Measurements from ENCODE around the gene CACNA2D3.

The CACNA2D3 gene

DNA sequence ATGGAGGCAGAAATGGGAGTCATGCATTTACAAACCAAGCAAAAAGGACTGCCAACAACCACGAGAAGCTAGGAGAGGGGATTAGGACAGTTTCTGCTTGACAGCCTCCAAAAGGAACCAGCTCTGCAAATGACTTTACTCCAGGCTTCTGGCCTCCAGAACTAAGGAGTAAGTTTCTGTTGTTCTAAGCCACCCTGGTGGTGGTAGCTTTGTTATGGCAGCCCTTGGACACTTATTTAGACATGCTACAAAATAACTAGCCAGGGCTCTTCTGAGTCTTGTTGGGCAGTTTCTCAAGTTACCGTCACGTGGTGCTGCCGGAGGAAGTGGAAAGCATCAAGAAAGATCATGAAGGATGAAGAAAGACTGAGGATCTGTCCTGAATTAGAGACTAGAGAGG lies 419.0 kb downstream of the CACNA2D3 start:
- no peak for DNase-seq

GRCh38 chr3:54543446-54543845 lies 421.1 kb downstream of the CACNA2D3 start:
- no peak for DNase-seq

- no peak for DNase-seq
Measured at GRCh38 chr3:54547051-54547450, 424.7 kb downstream of the CACNA2D3 start.

DNA sequence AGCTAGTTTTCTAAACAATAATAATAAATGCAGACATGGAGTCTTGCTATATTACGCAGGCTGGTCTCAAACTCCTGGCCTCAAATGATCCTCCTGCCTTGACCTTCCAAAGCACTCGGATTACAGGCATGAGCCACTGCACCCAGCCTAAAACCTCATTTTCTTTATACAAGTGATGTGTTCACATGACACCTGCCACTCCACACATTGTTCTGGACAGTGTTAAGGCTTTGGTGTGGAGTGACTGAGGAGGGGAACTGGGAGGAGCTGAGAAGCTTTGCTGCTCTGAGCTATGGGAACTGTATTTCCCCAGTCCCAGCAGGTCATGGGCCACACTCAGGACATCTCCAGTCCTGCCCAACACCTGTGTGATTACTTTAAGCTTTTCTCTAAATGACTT lies 425.5 kb downstream of the CACNA2D3 start:
- no peak for DNase-seq

DNA sequence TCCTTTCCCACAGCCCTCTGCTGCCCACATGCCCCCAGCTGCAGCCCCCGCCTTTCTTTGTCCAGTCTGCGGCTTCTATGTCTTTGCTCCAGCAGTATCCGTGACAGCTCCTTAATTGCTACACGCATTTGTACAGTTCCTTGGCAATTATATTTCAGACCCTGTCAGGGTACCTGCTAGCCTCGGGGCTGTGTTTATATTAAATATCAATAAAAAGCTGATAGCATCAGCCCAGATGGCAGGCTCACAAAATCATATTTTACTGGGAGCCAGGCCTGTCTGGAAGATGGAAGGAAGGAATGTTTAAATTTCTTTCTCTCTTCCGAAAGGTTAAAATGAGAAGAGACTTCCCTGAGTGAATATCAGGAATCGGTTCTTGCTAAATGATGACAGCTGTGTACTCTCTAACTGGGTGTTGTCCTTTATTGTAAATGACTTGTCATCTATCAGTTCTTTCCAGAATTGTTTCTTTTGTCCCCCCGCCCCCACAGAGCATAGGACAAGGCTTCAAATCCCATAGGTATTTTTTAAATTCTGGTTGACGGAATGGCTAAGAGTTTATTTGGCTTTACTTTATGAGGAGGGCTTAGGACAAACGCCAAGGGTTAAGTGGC lies 427.4 kb downstream of the CACNA2D3 start:
- no peak for DNase-seq

DNA sequence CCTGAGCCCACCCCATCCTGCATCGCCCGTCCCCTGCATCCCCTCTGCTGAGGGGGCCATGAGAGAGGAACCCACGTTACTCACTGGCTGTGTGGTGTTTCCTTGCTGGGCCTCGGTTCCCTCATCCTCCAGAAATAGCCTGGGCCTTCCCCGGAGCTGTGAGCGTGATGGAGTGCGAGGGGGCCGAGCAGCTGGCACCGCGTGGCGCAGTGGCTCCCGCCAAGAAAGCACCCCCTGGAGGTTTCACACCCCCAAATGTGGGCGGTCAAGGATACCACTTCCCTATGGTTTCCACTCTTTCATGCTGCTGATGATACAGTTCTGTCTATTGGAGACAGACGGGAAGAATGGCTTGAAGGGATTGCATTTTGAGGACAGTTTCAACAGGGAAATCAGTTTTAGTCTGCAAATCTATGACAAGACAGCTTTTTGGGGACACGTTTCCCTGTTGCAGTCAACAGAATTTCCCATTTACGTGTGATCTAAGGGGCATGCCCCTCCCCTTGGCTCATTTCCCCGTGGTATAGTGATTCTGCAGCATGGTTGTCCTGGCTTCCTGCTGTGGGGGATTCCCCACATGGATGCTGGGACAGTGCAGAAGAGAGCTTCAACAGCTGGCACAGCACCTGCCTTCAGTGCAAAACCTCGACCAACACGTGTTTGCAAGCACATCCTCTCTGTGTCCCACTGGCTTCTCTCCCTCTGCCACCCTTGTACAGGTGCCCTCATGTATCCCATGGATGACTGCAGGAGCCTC lies 428.0 kb downstream of the CACNA2D3 start:
- DNase-seq, result no peak

- DNase-seq, result no peak
Measured at GRCh38 chr3:54556630-54557029, 434.3 kb downstream of the CACNA2D3 start.

GRCh38 chr3:54557538-54558428 lies 435.4 kb downstream of the CACNA2D3 start:
- DNase-seq, result no peak

DNA sequence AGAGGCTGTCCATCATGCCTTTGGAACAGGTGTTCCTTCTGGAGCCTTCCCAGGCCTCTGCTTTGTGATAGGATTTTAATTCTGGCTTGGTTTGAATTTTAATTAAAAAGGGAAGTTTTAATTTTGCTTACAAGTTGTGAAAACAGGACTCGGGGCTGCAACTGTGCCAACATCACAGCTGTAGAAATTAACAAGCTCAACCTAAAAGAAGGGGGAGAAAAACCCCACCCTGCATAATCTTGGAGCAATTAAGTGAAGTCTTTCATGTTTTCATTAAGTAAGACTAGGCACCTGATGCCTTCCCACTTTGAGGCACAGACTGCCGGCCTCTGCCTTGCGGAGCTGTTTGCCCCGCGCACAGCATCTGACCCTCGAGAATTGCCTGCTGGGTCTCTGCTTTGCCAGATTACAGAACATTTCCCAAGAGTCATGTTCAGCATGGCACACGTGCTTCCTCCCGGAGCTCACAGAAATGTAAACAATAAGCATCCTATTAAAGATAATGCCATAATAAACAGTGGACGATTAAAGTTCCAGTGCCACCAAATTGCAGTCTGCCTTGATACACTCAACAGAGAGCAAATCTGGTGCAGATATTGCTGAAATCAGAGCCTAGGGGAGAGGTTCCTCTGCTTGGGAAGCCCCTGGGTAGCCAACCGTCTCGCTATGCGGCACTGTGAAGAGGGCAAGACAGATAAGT lies 441.3 kb downstream of the CACNA2D3 start:
- no peak for DNase-seq

DNA sequence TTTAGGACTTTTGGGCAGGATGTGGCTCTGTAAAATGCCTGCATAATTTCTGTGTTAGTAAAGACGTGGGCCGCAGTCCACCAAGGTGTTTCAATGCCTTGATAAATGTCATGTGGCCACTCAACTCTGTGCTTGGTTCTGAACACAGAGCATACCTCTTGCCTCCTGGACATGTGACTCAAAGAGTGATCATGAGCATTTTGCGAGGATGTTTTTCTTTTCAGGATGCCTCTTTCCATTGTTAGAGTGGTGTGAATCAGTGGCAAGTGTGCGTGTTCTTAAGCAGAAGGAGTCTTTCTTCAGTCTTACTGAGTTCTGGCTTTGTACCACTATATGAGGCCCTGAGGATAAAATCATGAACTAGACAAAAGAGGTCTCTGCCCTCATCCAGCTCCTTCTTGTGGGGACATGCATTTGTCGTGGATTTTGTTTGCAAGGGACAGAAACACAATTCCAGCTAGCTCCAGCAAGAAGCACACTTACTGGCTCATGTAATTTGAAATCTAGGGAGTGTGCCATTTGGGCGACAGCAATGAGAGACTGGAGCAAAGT lies 442.1 kb downstream of the CACNA2D3 start:
- DNase-seq, result no peak

- no peak for DNase-seq
Measured at GRCh38 chr3:54565956-54566355, 443.6 kb downstream of the CACNA2D3 start.

DNA sequence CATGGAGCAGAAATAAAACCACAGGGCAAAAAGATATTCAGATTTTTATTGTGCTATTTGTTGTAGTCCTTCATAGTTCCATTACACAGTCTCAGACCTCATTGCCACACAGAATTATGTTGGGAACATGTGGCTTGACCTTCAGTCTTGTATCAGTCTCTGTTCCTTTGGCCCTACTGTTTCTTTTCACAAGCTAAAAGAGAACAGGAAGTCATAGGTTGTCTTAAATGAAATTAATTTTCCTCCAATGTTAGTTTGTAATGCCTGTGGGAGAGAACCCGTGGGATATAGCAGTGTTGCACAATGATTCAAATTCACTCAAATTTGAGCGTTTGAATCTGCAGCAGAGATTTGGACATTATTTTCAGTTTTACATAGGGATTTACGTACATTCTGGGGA lies 445.6 kb downstream of the CACNA2D3 start:
- DNase-seq, result no peak

GRCh38 chr3:54570008-54570407 lies 447.7 kb downstream of the CACNA2D3 start:
- DNase-seq, result no peak

DNA sequence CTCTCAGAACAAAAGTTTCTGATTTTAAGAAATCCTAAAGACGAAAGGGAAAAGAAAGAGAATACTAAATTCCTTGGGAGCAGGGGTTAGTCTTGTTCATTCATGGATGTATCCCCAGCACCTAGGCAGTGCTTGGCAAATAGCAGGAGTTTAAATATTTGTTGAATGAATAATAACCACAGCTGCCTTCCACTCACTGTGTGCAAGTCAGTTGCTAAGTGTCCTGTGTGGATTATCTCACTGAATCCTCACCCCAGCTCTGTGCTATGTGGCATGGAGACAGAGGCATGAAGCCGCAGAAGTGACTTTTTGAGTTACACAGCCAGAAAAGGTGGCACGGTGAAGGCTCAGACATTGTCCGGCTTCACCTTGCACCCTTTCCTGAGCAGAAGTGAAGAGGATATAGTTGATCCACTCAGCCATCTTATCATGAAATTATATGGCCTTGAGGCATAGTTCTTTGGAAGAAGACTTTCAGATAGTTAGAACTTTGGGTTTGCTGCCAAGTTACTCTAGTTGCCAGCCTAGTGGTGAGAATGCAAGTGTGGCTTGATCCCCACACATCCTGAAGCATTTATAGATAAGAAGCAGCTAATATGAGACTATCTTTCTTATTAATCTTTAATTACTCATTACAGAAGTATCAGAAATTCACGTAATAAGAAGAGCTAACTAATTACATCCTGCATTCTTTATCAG lies 450.0 kb downstream of the CACNA2D3 start:
- DNase-seq, result no peak

DNA sequence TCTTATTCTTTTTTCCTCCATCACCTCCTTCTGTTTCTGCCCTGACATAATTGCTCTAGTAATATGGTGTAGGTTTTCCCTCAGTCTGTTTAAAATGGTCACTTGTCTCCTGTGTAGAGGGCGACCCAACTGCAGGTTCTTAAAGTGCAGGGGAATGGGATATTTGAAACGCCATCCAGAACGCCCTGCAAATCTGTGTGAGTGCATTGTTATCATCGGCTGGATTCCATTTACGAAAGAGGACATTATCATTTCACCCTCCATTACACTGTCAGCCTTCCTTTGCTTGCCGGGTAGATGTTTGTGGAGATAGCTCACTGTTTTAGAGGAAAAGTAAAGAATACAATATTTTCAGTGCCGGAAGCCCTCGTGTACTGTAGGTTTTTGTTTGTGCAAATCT lies 451.5 kb downstream of the CACNA2D3 start:
- no peak for DNase-seq

- DNase-seq, result no peak
Measured at GRCh38 chr3:54574906-54575617, 452.7 kb downstream of the CACNA2D3 start.

GRCh38 chr3:54575618-54575960 lies 453.2 kb downstream of the CACNA2D3 start:
- no peak for DNase-seq

- no peak for DNase-seq
Measured at GRCh38 chr3:54577313-54577712, 455.0 kb downstream of the CACNA2D3 start.

- no peak for DNase-seq
Measured at GRCh38 chr3:54578417-54578816, 456.1 kb downstream of the CACNA2D3 start.

DNA sequence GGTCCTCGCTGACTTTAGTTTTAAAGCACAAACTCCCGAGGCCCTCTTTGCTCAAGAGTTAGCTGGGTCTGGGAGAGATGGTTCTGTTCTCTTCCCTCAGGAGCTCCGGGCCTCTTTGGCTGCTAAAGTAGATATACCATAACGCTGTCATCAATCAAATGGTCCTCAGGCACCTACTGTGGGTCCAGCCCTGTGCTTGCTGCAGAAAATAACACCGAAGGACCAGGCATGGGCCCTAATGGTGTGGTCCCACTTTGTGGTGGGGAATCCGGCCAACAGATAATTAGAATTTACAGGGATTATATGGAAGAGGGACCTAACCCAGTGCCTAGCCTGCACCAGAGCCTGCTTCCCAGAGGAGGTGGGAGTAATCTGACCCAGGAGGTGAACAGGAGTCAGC lies 458.1 kb downstream of the CACNA2D3 start:
- no peak for DNase-seq

- no peak for DNase-seq
Measured at GRCh38 chr3:54582424-54582823, 460.1 kb downstream of the CACNA2D3 start.

DNA sequence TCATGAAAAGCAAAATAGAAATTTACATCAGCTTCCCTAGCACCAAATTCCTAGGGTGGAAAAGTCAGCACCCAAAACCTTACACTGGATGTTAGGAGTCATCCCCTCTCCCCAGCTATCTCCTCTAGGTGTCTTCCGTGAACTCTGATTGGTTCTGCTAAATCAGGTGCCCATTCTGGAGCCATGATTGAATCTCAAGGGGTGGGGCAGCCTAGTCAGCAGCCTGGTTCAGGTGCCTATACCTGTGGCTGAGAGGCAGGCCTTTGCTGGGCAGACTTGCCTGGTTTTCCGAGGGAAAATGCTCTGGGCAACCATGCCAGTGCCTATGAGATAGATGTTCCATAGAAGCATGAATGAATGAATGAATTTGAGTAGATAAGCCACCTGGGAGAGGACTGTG lies 468.8 kb downstream of the CACNA2D3 start:
- DNase-seq, result no peak
